Endothelial cell of umbilical vein (primary cell): ENCODE data around the gene POU3F1. TPM values are rescaled to one million over a fixed set of nuclear protein-coding genes. Genes with fewer than 3 reads are reported as not detected.

Experiments
- BruUV-seq: library from RNA; stranded (reverse); fragments of 400-500 nt; replicated peaks from 2 replicates; lab custom pipeline; 2021; lab: Mats Ljungman, UMichigan
- CTCF ChIA-PET: fragments of 300-600, 350-600 bp; sonication (Branson Sonifier 250); formaldehyde crosslinking; loops from one replicate; lab custom pipeline; 2021; ENCODE audit warnings: antibody characterized with exemption, inconsistent platforms; lab: Charles Lee
- POLR2A ChIA-PET: fragments of 300-600, 350-600 bp; sonication (Branson Sonifier 250); formaldehyde crosslinking; loops from one replicate; lab custom pipeline; 2021; ENCODE audit warnings: antibody characterized with exemption, inconsistent platforms; lab: Charles Lee
- DNase-seq: peaks from one replicate; pipeline ENCODE4 v3.0.0-alpha.2; 2011; ENCODE audit warnings: low read depth, low spot score
- FAIRE-seq: peaks from 2 replicates; lab custom pipeline; 2011; peaks lifted over from hg19 to GRCh38; lab: Jason Lieb, UNC
- H2AFZ ChIP-seq: 2 replicates; pipeline ENCODE4 v1.6.0; 2012; ENCODE audit warnings: low read depth, low read length, control low read depth, inconsistent platforms
- H3K27ac ChIP-seq: 2 replicates; pipeline ENCODE4 v1.5.1; 2011; ENCODE audit warnings: low read depth, mild to moderate bottlenecking, control low read depth, low read length, moderate library complexity; ENCODE audit not compliant: insufficient read depth
- H3K27me3 ChIP-seq, 2 experiments: 2 replicates each; pipeline versions ENCODE4 v1.6.0 to v1.6.1; 2011; ENCODE audit warnings: low read length in 2 of 2, mixed read lengths in 1 of 2; ENCODE audit not compliant: control insufficient read depth in 2 of 2, insufficient read depth in 2 of 2
- H3K36me3 ChIP-seq, 2 experiments: 2 replicates in 1 of 2; 3 replicates in 1 of 2; pipeline ENCODE4 v1.5.1; 2011; ENCODE audit warnings: low read length in 2 of 2, mild to moderate bottlenecking in 1 of 2, moderate library complexity in 1 of 2; ENCODE audit not compliant: control insufficient read depth in 2 of 2, insufficient read depth in 2 of 2; ENCODE audit errors: extremely low read depth in 1 of 2
- H3K4me1 ChIP-seq: 3 replicates; pipeline ENCODE4 v1.5.1; 2011; ENCODE audit warnings: mild to moderate bottlenecking, low read length; ENCODE audit not compliant: control insufficient read depth, insufficient read depth; ENCODE audit errors: extremely low read depth
- H3K4me2 ChIP-seq: 2 replicates; pipeline ENCODE4 v1.6.1; 2011; ENCODE audit warnings: low read length, control low read depth, mixed read lengths; ENCODE audit not compliant: insufficient read depth
- H3K4me3 ChIP-seq, 3 experiments: fragments of 200-600 bp in 1 of 3; sonication (generic), shearing (Covaris generic) in 1 of 3; replicated peaks in 1 of 3; 2 replicates each; pipeline ENCODE4 v1.5.1; 2011 to 2016; ENCODE audit warnings: control low read depth in 3 of 3, low read length in 3 of 3, mild to moderate bottlenecking in 2 of 3, inconsistent platforms in 1 of 3, low read depth in 1 of 3, moderate library complexity in 1 of 3; ENCODE audit not compliant: insufficient read depth in 1 of 3
- H3K79me2 ChIP-seq: 2 replicates; pipeline ENCODE4 v1.6.0; 2012; ENCODE audit warnings: low read length, inconsistent platforms; ENCODE audit not compliant: control insufficient read depth, insufficient read depth
- H3K9ac ChIP-seq: replicated peaks from 2 replicates; pipeline ENCODE3; 2011; ENCODE audit warnings: low read length, control low read depth; ENCODE audit not compliant: insufficient read depth; ENCODE audit errors: extremely low read depth
- H3K9me1 ChIP-seq: replicated peaks from 3 replicates; pipeline ENCODE4 v1.6.0; 2011; ENCODE audit warnings: mild to moderate bottlenecking, low read length; ENCODE audit not compliant: control insufficient read depth, insufficient read depth; ENCODE audit errors: extremely low read depth
- H3K9me3 ChIP-seq: replicated peaks from 2 replicates; pipeline ENCODE4 v1.5.1; 2012; ENCODE audit warnings: low read length, inconsistent platforms; ENCODE audit not compliant: control insufficient read depth, insufficient read depth
- H4K20me1 ChIP-seq: replicated peaks from 2 replicates; pipeline ENCODE3; 2011; ENCODE audit warnings: mild to moderate bottlenecking, low read length; ENCODE audit not compliant: control insufficient read depth, insufficient read depth; ENCODE audit errors: extremely low read depth
- CTCF ChIP-seq, 2 donors: IDR thresholded peaks; 1 replicate in 1 of 2; 2 replicates in 1 of 2; pipeline ENCODE4 v1.5.1; 2011; ENCODE audit warnings: low read length in 2 of 2, mild to moderate bottlenecking in 2 of 2, moderate library complexity in 2 of 2, control low read depth in 1 of 2, inconsistent platforms in 1 of 2, low read depth in 1 of 2; ENCODE audit not compliant: insufficient read depth in 1 of 2; ENCODE audit errors: extremely low read depth in 1 of 2
- EZH2 ChIP-seq: IDR thresholded peaks from 2 replicates; pipeline ENCODE4 v1.6.1; 2012; ENCODE audit warnings: borderline replicate concordance, low read depth, mild to moderate bottlenecking, moderate library complexity, low read length, inconsistent platforms; ENCODE audit not compliant: severe bottlenecking
- FOS ChIP-seq: IDR thresholded peaks from 2 replicates; pipeline ENCODE4 v1.6.1; 2011; ENCODE audit warnings: mild to moderate bottlenecking, low read length, moderate library complexity, borderline replicate concordance; ENCODE audit not compliant: insufficient read depth
- GATA2 ChIP-seq: IDR thresholded peaks from 2 replicates; pipeline ENCODE4 v1.7.0; 2011; ENCODE audit warnings: low read depth, mild to moderate bottlenecking, moderate library complexity, mixed read lengths, low read length; ENCODE audit not compliant: insufficient read length, insufficient read depth
- JUN ChIP-seq: IDR thresholded peaks from 2 replicates; pipeline ENCODE4 v1.6.1; 2011; ENCODE audit warnings: borderline replicate concordance, low read depth; ENCODE audit not compliant: insufficient read length, insufficient read depth
- MAX ChIP-seq: IDR thresholded peaks from 2 replicates; pipeline ENCODE4 v1.6.1; 2011; ENCODE audit not compliant: insufficient read depth, insufficient read length
- MYC ChIP-seq: IDR thresholded peaks from one replicate; pipeline ENCODE4 v1.6.1; 2011; ENCODE audit warnings: mild to moderate bottlenecking, low read depth, low read length
- POLR2A ChIP-seq: IDR thresholded peaks from 2 replicates; pipeline ENCODE4 v1.6.1; 2012; ENCODE audit warnings: low read depth, mild to moderate bottlenecking, control low read depth, low read length
- POLR2AphosphoS5 ChIP-seq: IDR thresholded peaks from 2 replicates; pipeline ENCODE4 v1.6.1; 2012; ENCODE audit warnings: low read depth, mild to moderate bottlenecking, control low read depth, low read length, moderate library complexity; ENCODE audit not compliant: insufficient read depth
- dilution Hi-C: fragments of 300-500 bp; cut with MboI; formaldehyde crosslinking; loops from one replicate; pipeline ENCODE4 v1.15.0; 2019; ENCODE audit warnings: low sequenced_read_pairs; ENCODE audit not compliant: extremely low pct_ligation_motif_present
- intact Hi-C: fragments of 100-400 bp; cut with micrococcal nuclease; formaldehyde crosslinking; loops from one replicate; pipeline ENCODE4 v1.10.0; 2022
- polyA plus RNA-seq, 4 experiments: library from polyadenylated mRNA; depleted of rRNA in 3 of 4; stranded (reverse) in 3 of 4; unstranded in 1 of 4; fragments of >200 nt; gene quantifications; 2 replicates each; pipeline versions ENCODE4 v1.2.1 to v1.2.3, GENCODE V29; 2011 to 2012; ENCODE audit warnings: missing spikeins in 1 of 4
- total RNA-seq: library from RNA; stranded (reverse); gene quantifications from 2 replicates; pipeline ENCODE4 v1.2.3, GENCODE V29; 2021

POU3F1 gene
- total and polyA plus RNA-seq, 2 donors (not counting 3 experiments of a cell fraction or from before 2014, with no cell fraction given) = not detected

GRCh38 chr1:37997256-37998088, 49.1 kb downstream of the POU3F1 start:
- Histone ChIP-seq H2AFZ (no peak overlapping the region), H3K4me1 (peaks cover 55% of the 10 kb centered on the region), H3K4me3 (no peak overlapping the region), H3K9me3 (no peaks in the 10 kb centered on the region), H3K27me3 (no peaks in the 10 kb centered on the region), H3K4me2 (no peak overlapping the region), H3K9ac (no peak overlapping the region), H3K79me2 (peaks cover 19% of the 10 kb centered on the region), H4K20me1 (no peaks in the 10 kb centered on the region), H3K27ac (no peak overlapping the region), H3K9me1 (no peaks in the 10 kb centered on the region), H3K36me3 (peaks cover 9 to 17% of the 10 kb centered on the region in 2 experiments)
- ChIA-PET POLR2A (interaction anchor here (0.6 kb wide), 1 partner anchor 22 kb away, joined by 3 read pairs; no protein-coding TSS in a partner anchor), CTCF (no interaction called here)
- BruUV-seq = no TSS peak
- FAIRE-seq (no peak), DNase-seq (no peak)
- TF ChIP-seq JUN (no peak), FOS (no peak), GATA2 (no peak), MYC (no peak), POLR2A (no peak), POLR2AphosphoS5 (no peak), MAX (no peak), CTCF (IDR thresholded peaks at IDR 0.05; ENCODE audit: extremely low read depth in 1 of 2, insufficient read depth in 1 of 2, low read depth in 1 of 2, low read length in 2 of 2) (no peak), EZH2 (no peak)
- intact Hi-C loops (loop anchor here (10.0 kb wide), 1 partner anchor 403 kb away; the partner anchor contains the start of gene GNL2), dilution Hi-C loops (no loop called here)
